Subcutaneous adipose tissue (tissue), 4 donors: ENCODE data around the gene ATP4B. TPM values are rescaled to one million over a fixed set of nuclear protein-coding genes. Genes with fewer than 3 reads are reported as not detected.

Experiments
- CTCF ChIP-seq: fragments of 450-650 bp; IDR thresholded peaks from one replicate; pipeline ENCODE4 v1.5.1; 2016; ENCODE audit warnings: low read depth, mild to moderate bottlenecking, control low read depth, antibody characterized with exemption, moderate library complexity
- total RNA-seq, 4 donors: library from RNA; depleted of rRNA; stranded (reverse); fragments of >200 nt; gene quantifications; one replicate each; pipeline ENCODE4 v1.1.0, GENCODE V29; 2016

The ATP4B gene
- total RNA-seq, 4 donors from 2014 or later: not detected

DNA sequence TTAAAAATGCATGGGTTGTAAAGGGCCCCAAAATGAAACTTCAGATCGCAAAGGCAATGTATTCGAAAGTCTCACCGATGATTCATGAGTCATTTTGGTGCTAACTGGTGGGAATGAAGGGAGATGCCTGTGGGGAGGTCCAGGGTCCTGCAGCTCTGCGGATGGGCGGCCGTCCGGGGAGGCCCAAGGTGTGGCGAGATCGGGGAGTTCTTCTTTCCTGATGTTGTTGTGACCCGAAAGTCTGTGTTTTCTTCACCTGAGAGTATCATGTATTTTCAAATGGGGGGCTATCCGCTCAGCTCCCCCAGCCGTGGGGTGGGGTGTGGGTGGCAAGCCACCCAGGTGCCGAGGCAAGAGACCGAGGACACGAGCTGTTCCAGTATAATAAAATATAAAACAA is 37.0 kb downstream of the ATP4B start:
- no peak for TF ChIP-seq CTCF

- no peak for TF ChIP-seq CTCF
Measured at GRCh38 chr13:113620036-113620796, 37.8 kb downstream of the ATP4B start.

DNA sequence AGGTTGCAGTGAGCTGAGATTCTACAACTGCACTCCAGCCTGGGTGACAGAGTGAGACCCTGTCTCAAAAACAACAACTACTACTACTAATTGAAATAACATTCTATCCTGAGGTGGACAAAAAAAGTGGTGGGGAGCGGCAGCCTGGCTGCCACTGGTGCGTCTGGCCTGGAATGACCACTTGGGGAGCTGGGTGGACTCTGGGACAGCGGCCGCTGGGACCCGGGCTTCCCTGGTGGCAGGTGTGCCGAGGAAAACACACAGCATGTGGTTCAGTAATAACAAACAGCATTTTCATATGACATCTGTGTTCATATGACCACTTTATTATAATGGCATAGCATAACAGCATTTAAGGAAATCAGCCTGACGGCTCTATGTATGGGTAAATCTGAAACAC is 39.5 kb downstream of the ATP4B start:
- no peak for TF ChIP-seq CTCF

DNA sequence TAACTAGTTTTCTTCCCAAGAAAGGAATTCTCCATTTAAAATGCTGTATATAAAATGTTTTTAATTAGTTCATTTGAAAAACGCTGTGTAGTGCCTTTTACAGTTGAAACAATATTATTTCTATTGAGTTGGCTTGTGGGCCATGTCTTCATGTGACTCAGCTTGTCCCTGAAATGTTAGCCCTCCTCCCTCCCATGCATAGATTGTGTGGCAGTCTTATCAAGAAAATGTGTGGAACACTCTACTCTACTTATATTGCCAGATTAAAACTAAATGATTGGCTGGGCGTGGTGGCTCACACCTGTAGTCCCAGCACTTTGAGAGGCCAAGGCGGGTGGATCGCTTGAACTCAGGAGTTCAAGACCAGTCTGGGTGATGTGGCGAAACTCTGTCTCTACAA is 40.0 kb downstream of the ATP4B start:
- no peak for TF ChIP-seq CTCF

DNA sequence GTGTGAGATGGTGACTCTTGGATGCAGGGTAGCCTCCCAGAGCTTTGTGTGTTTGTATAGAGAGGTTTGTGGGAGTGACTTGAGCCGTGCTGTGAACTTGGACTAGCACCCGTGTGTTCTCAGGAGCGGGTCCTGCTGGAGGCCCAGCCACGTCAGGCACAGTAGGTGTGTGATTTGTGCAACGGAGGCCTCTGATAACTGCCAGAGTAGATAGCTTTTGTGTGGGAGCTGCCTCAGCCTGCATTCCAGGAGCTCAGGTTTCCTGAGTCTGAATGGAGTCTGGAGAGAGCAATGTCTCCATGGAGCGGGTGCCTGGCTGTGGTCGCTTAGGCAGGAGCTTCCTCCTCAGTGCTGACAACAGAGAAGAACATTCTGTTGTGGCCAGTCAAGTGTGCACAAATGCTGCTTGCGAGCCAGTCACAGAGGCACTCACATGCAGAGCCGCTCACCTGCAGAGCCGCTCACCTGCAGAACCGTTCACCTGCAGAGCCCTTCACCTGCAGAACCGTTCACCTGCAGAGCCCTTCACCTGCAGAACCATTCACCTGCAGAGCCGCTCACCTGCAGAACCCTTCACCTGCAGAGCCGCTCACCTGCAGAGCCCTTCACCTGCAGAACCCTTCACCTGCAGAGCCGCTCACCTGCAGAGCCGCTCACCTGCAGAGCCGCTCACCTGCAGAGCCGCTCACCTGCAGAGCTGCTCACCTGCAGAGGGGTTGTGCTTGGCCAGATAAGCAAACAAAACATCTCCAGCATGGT is 40.8 kb downstream of the ATP4B start:
- no peak for TF ChIP-seq CTCF

DNA sequence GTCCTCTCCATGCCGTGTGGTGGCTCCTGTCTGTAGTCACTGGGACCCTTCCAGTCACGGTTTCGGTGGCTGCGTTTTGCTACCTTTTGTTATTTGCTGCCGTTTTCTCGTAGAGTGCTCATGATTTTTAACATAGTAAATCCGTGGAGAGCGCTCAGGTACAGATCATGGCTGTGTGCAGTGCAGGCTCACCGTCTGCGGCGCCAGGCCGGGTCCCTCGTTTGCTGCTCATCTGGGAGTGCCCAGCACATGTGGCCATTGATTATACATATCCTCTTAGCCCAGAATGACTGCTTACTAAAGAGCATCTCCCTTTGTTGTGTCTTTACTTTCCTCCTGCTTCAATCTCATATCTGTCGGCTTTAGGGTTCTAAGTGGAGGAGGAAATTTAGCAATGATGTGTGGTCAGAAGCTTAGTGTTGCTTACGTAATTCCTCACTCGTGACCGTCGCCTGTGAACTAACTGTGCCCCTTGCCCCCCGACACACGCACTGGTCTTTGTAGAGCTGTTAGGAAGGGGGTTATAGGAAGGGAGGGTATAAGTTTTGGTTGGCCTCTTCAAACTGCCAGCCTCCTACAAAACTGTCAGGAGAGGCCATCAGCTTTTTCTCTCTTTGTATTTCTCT is 41.6 kb downstream of the ATP4B start:
- no peak for TF ChIP-seq CTCF

DNA sequence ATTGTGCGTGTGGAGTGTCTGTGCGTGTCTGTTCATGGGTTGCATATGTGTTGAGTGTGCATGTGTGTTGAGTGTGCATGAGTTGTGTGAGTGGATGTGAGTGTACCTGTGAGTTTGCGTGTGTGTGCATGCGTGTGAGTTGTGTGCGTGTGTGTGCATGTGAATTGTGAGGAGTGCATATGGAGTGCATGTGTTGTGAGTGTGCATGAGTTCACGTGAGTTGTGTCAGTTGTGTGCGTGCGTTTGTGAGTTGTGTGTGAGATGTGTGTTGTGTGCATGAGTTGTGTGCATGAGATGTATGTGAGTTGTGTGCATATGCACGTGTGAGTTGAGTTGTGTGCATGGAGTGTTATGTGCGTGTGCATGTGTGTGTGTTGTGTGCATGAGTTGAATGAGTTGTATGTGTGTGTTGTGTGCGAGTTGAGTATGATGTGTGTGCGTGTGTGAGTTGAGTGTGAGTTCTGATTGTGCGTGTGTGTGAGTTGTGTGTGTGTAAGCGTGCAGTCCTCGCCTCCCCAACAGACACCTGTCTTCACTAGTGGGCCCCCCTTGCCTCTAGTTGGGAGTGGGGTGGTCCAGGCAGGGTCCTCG is 44.1 kb downstream of the ATP4B start:
- no peak for TF ChIP-seq CTCF
